HCT116 (cell line): Measurements from ENCODE around the gene ARHGEF6.

Experiments used
- CEBPB ChIP-seq: IDR thresholded peaks from 2 replicates; pipeline ENCODE4 v1.6.1; 2012; ENCODE audit warnings: low read depth
- CTCF ChIP-seq, 3 experiments: fragments of 200-600 bp in 1 of 3; sonication (generic) in 1 of 3; IDR thresholded peaks in 2 of 3; conservative IDR thresholded peaks in 1 of 3; 2 replicates each; pipeline ENCODE4 v1.5.1; 2012 to 2017; ENCODE audit warnings: low read depth in 2 of 3, low read length in 2 of 3, antibody characterized with exemption in 1 of 3, borderline replicate concordance in 1 of 3, control low read depth in 1 of 3, mild to moderate bottlenecking in 1 of 3, mixed read lengths in 1 of 3, mixed run types in 1 of 3, moderate library complexity in 1 of 3; ENCODE audit not compliant: insufficient read depth in 1 of 3
- EZH2 ChIP-seq: fragments of 200-600 bp; sonication (generic); IDR thresholded peaks from 2 replicates; pipeline ENCODE4 v1.6.1; 2017; ENCODE audit warnings: antibody characterized with exemption, mixed run types
- POLR2AphosphoS5 ChIP-seq: IDR thresholded peaks from 2 replicates; pipeline ENCODE4 v1.6.1; 2011; ENCODE audit warnings: mild to moderate bottlenecking, low read depth, low read length, moderate library complexity
- RAD21 ChIP-seq: IDR thresholded peaks from 2 replicates; pipeline ENCODE4 v1.6.1; 2012; ENCODE audit warnings: low read depth, mild to moderate bottlenecking
- TCF7L2 ChIP-seq: IDR thresholded peaks from 2 replicates; pipeline ENCODE4 v1.7.0; 2011; ENCODE audit warnings: borderline replicate concordance, inconsistent platforms; ENCODE audit not compliant: insufficient read depth, insufficient read length; ENCODE audit errors: extremely low read depth

GRCh38 chrX:136733613-136734012 is 47.1 kb downstream of the ARHGEF6 start:
- TF ChIP-seq CEBPB (no peak), CTCF (IDR thresholded peaks at IDR 0.05 in 2 of 3, conservative IDR thresholded peaks at IDR 0.05 in 1 of 3; ENCODE audit: borderline replicate concordance in 1 of 3, insufficient read depth in 1 of 3, low read depth in 2 of 3, low read length in 2 of 3) (no peak), RAD21 (no peak), POLR2AphosphoS5 (no peak), EZH2 (no peak), TCF7L2 (no peak)
